Raji (cell line): ENCODE measurements around the gene GRIN1.

Experiments
- POLR2A ChIP-seq: IDR thresholded peaks from 2 replicates; pipeline ENCODE4 v1.6.1; 2011; ENCODE audit warnings: low read depth, low read length, control low read depth; ENCODE audit not compliant: insufficient read depth

The GRIN1 gene

DNA sequence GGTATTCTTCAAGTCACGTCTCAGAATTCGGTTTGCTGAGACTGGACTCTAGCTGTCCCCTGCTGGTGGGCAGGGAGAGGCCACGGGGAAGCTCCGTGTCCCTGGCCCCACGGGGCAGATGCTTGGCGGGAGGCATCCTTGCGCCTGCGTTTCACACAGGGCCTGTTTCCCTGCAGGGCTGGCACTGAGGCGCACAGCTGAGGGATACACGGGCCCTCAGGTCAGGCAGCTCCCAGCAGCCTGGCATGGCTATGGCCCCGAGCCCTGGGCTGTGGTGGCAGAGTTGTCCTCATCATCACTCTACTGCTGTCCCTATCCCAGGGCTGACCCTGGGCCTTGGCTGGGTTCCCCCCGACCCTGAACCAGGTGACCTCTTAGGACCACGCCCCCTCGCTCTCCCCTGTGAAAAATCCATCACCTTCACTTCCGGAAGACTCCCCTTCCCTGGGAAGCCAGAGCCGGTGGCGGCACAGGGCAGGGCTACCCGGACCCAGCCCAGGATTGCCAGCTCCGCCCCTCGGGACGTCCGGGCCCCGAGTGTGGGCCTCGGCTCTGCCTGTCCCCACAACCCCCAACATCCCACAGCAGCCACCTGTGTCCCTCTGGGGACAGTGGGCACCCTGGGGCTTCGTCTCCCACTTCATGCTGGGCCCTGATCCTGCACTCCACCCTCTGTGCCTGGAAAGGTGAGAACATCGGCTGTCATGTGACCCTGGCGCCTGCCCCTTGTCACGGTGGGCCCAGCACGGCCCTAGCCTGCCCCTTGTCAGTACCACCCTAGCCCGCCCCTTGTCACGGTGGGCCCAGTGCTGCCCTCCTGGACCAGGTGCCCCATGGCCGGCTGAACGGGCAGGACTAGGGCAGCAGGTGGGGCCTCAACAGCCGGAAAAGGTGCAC, 29.5 kb upstream of the GRIN1 start:
- no peak for TF ChIP-seq POLR2A

DNA sequence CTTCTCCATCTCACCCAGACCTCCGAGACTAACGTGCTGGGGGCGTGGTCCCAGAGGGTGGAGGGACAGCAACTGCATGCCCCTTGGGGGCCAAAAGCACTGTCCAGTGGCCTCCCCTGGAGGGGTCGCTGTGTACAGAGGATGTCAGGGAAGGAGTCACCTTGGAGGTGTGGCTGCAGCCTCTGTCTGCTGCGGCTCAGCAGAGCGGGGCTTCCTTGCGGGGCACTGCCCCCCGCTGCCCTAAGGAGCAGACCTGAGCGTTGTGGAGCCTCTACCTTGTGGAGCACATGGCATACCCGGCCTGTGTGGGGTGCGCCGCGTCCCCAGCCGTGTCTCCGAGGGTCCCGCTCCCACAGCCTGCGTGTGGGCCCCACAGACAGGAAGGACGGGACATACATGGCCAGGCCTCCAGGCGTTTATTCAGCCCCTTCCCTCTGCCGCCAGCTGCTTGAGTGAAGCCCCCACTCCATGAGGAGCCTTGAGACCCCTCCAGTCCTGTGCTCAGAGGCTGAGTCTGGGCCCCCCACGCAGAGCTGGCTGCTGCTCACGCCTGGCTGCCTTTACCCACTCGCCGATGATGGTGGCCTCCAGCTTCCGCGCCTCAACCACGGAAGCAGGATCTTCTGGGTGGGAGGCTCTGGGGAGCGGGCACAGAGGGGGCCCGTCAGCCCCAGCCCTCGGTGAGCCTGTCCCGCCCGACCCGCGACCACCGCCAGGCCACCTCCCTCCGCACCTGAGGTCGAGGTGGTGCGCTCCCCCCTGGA, 28.6 kb upstream of the GRIN1 start:
- TF ChIP-seq POLR2A = no peak

DNA sequence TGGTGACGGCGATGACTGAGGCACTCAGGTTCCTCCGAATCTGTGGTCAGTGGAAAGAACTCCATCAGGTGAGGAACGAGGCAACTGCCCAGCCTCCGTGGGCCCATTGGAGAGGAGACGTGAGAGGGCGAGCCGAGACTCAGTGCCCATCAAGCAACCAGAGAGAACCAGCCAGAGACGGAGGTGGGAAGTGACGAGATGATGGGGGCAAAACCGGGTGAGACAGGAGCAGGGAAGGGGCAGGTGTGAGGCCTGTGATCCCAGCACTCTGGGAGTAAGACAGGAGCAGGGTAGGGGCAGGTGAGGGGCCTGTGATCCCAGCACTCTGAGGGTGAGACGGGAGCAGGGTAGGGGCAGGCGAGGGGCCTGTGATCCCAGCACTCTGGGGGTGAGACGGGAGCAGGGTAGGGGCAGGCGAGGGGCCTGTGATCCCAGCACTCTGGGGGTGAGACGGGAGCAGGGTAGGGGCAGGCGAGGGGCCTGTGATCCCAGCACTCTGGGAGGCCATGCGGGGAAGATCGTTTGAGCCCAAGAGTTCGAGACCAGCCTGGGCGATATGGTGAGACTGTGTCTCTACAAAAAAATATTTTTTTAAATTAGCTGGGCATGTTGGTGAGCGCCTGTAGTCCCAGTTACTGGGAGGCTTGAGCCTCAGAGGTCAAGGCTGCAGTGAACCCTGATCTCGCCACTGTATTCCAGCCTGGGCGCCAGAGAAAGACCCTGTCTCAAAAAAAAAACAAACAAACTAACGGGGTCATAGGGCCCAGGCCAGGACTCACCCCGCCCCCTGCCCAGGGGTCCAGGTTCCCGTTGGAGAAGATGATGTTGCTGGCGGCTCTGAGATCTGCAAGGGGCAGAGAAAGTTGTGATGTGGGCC, 27.8 kb upstream of the GRIN1 start:
- TF ChIP-seq POLR2A = no peak

DNA sequence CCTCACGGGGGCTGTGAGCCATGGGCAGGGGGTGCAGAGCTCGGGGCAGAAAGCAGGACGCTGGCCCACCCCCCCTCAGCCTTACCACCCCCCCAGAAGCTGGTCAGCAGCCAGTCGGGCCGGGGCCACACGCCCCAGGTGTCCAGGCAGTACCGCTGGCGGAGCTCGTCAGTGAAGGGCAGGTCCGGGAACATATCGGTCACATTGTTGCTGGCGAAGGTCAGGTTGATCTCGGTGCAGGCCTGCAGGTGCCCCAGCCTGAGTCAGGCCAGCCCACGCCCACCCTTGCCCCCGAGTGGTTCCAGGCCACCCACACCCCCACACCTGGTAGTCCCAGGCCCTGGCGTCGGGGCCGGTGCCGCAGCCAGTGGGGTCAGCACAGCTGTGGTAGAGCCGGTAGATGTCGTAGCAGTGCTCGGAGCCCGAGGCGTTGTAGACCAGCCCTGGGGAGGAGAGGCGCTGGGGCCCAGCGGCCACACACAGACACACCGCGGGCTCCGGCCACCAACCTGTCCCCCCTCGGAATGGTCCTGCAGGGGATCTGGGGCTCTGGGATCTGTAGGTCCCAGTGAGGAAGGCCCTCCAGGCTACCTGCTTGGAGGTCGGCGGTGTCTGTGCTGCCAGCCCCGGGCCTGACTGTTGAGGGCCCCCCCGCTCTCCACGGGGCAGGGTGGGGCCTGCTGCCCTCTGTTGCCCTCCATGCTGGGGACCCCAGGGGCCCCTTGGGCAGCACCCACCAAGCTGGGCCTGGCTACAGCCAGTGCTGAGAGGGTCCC, 27.0 kb upstream of the GRIN1 start:
- no peak for TF ChIP-seq POLR2A

DNA sequence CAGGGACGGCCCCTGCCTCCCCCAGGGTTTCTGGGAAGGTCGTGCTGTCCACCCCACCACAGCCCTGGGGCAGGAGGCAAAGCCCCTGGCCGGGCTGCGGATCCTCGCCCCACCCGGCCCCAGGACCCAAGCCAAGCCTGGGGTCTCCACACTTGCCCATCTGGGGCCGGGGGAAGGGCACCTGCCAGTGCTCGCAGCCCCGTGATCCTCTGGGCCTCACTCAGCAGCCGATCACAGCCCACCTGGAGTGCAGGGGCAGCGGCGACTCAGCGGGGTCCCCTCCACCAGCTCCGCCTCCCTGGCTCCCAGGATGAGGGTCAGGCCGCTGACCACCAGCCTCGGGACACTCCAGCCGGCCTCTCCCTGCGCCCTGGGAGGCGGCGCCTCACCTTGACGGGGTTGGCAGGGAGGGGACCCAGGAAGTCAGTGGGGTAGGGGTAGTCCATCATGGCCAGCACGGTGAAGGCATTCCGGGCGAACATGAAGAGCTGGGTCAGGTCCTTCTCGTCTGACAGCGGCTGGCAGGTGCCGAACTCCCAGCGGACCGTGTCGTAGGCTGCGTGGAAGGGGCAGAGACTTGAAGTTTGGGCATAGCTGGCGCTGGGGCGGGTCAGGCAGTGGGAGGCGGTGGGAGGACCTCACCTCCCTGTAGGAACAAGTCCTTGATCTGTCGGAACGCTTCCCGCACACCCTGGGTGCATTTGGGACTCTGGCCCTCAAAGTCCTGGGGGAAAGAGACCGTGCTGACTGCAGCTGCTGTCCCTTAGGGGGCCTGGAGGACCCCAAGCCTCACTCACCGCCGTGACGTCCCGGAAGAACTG, 26.2 kb upstream of the GRIN1 start:
- TF ChIP-seq POLR2A = no peak

DNA sequence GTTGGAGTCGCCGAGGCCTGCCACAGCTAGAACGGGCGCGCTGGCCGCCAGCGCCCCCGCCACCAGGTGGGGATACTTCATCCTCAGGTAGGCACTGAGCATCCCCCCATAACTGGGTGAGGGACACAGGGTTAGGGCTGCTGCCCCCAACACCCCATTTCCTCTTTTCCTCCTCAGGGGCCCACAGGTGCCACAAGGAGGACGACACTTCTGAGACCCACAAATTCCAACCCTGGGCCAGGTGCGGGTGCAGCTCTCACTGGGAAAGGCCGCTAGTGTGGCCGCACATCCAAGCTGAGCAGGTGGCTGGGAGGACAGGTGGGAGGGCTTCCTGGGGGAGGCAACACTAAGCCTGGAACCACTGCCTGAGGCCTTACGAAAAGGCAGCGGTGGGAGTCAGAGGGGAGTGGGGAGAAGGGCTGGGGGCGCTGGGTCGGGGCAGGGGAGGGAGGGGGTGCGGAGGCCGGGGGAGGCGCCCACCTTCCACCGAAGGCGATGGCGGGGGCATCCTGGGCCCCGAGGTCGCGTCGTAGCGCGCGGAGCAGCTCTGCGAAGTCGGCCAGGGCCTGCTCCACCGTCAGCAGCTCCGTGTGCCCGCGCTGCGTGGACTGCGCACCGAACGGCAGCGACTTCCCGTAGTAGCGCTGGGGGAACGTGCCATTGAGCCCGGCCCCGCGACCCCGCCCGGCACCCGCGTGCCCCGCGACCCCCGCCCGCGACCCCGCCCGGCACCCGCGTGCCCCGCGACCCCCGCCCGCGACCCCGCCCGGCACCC, 25.4 kb upstream of the GRIN1 start:
- no peak for TF ChIP-seq POLR2A

DNA sequence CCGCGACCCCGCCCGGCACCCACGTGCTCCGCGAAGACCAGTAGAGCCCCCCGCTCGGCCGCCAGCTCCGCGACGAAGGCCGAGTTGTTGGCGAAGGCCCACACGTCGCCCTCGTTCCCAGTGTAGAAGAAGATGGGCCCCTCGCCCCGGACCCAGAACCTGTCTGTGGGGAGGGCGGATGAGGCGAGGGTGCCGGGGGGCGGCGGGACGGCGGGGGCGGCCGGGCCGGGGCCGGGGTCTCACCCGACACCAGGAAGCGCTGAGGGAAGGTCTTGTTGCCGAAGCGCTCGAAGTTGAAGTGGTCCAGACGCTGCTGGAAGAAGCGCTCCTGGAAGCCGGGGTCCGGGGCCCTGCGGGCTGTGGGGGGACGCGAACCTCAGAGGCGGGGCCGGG, 24.7 kb upstream of the GRIN1 start:
- no peak for TF ChIP-seq POLR2A

DNA sequence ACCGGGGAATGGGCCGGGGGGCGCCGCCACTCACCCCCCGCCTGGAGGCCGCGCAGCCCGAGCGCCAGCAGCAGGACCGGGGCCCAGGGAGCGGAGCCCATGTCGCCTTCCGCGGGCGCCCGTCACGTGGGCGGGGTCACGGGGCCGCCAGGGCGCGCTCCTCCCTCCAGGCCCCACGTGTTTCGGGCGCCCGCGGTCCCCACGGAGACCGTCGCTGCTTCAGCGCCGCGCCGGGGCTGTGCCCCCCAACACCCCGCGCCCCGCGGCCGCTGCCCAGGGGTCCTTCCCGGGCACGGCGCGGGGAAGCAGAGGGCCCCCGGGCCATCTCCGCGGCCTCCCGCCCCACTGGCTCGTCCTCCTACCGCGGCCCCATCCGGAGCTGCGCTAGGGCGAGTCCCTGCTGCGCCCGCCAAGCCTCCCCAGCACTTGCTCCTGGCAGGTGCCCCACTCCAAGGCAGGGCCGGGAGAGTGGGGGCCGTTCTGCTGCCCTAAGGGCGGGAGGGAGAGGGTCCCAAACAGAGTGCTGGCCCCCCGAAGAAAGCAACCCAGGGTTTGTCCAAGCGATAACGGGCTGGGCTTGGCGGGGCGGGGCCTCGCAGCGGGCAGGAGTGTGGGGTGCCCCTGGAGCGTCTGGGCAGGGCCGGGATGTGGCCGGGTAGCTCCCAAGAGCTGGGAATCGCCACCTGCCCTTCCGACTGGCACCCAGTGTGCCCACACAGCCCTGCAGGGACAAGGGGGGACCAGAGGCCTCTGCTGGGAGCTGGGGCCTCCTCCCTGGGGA, 24.2 kb upstream of the GRIN1 start, which contains the start of gene DPP7:
TSS of gene DPP7 (minus strand) at position 121 of the 781 bp plus-strand sequence. CDS start at position 101, 20 bp downstream.
- TF ChIP-seq POLR2A = peak; percentile 71

DNA sequence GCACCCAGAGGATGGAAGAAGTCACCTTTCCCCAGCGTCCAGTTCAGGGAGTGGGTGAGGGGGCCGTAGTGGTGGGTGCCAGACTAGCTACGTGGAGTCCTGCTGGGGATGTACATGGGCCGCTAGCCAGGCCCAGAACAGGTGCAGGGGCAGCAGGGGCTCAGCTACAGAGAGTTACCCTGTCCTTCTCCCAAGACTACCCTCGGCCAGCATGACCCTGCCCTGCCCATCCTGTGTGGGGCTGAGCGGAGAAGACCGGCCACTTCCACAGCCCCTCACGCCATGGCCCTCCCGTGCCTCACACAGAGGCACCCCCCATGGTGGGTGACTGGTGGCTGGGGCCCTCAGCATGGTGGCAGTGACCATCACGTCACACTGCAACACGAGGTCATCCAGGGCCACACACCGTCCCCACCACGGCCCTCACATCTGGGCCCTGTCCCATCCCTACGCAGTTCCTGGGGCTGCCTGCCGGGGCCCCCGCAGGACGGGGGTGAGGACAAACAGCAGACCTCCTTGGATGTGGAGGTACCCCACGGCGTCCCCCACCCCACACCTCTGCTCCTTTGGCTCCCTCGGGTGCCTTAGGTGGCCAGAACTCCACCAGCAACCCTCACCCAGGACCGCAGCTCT, 23.4 kb upstream of the GRIN1 start:
- no peak; the same call in 1 of the 2 replicates for TF ChIP-seq POLR2A

DNA sequence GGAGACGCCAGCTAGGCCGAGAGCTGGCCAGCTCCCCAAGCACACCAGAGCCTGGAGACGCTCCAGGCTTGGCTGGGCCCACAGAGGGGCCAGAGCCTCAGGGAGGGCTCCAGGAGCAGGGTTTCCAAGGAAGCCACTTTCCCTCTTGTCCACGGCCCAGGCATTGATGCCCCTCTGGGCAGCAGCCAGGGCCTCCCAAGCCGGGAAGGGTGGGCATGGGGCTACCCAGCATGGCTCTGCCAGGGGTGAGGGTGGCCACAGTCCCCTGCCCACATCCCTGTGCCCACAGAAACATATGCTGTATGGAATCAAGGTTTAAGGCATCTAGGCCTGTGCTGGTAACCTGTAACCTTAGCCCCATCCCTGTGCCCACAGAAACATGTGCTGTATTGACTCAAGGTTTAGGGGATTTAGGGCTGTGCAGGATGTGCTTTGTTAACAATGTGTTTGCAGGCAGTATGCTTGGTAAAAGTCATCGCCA, 22.9 kb upstream of the GRIN1 start:
- no peak; the same call in 1 of the 2 replicates for TF ChIP-seq POLR2A

DNA sequence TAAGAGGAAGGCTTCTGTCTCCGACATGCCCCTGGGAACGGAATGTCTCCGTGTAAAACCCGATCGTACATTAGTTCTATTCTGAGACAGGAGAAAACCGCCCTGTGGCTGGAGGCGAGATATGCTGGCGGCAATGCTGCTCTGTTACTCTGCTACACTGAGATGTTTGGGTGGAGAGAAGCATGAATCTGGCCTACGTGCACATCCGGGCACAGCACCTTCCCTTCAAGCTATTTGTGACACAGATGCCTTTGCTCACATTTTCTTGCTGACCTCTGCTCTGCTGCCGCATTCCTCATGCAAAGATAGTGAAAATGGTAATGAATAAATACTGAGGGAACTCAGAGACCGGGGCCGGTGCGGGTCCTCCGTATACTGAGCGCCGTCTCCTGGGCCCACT, 22.2 kb upstream of the GRIN1 start:
- TF ChIP-seq POLR2A = no peak
